ENCODE measurements around the gene ADARB2. TPM values are rescaled to one million over a fixed set of nuclear protein-coding genes. Genes with fewer than 3 reads are reported as not detected.

ADARB2 gene
- total and polyA plus RNA-seq, 4 donors = 0.55 to 0.70 (median 0.59) TPM; not detected in 1

DNA sequence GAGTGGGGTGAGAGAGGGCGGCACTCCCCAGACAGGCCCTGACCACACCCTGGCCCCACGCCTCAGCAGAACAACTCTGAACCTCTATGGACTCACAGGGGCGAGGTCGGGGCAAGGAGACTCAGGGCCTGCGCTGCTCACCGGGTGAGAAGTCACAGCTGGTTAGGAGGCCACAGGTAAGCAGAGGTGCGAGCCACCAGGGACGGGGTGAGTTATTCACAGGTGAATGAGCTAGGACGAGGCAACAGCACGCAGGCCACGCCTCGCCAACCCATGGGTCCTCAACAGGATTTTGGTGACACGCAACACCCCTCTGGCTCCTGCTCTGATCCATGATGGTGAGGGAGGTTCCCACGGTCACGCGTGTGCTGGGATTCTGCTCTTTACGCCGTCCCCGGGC is 202.5 kb downstream of the ADARB2 start:
- H3K9me3 ChIP-seq (ENCODE audit: control insufficient read depth in 4 of 4, low read length in 3 of 4) = no peaks in the 10 kb centered on the region
- peaks cover 0 to 2% (median 0%) of the 10 kb centered on the region in 4 donors for H3K27me3 ChIP-seq (ENCODE audit: control insufficient read depth in 4 of 4, insufficient read depth in 4 of 4, low read length in 3 of 4)
- H3K4me3 ChIP-seq (ENCODE audit: low read depth in 1 of 3, low read length in 3 of 3) = no peak overlapping the region
- no peak overlapping the region for H3K9ac ChIP-seq (ENCODE audit: low read depth in 1 of 2, low read length in 2 of 2)
- DNase-seq (ENCODE audit: low spot score) = no peak
- H3K27ac ChIP-seq (ENCODE audit: low read depth in 1 of 2, low read length in 2 of 2) = no peak overlapping the region
- no peak for TF ChIP-seq SP1 (IDR thresholded peaks at IDR 0.05)
- TF ChIP-seq, protein P1, sequence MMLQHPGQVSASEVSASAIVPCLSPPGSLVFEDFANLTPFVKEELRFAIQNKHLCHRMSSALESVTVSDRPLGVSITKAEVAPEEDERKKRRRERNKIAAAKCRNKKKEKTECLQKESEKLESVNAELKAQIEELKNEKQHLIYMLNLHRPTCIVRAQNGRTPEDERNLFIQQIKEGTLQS (IDR thresholded peaks at IDR 0.05) = no peak
- no peak for TF ChIP-seq HNF4G (IDR thresholded peaks at IDR 0.05)
- TF ChIP-seq TAF1 (conservative IDR thresholded peaks at IDR 0.05) = no peak
- TF ChIP-seq FOXA1 (IDR thresholded peaks at IDR 0.05) = no peak
- TF ChIP-seq EGR1 (IDR thresholded peaks at IDR 0.05; ENCODE audit: low read depth in 2 of 2) = no peak
- TF ChIP-seq, protein P2, sequence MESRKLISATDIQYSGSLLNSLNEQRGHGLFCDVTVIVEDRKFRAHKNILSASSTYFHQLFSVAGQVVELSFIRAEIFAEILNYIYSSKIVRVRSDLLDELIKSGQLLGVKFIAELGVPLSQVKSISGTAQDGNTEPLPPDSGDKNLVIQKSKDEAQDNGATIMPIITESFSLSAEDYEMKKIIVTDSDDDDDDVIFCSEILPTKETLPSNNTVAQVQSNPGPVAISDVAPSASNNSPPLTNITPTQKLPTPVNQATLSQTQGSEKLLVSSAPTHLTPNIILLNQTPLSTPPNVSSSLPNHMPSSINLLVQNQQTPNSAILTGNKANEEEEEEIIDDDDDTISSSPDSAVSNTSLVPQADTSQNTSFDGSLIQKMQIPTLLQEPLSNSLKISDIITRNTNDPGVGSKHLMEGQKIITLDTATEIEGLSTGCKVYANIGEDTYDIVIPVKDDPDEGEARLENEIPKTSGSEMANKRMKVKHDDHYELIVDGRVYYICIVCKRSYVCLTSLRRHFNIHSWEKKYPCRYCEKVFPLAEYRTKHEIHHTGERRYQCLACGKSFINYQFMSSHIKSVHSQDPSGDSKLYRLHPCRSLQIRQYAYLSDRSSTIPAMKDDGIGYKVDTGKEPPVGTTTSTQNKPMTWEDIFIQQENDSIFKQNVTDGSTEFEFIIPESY (IDR thresholded peaks at IDR 0.05) = no peak
- no peak for TF ChIP-seq HNF4A (conservative IDR thresholded peaks at IDR 0.05)
- no peak for TF ChIP-seq YY1 (IDR thresholded peaks at IDR 0.05)
- TF ChIP-seq GABPA (IDR thresholded peaks at IDR 0.05 in 1 of 2, conservative IDR thresholded peaks at IDR 0.05 in 1 of 2) = no peak
- TF ChIP-seq, protein P3, sequence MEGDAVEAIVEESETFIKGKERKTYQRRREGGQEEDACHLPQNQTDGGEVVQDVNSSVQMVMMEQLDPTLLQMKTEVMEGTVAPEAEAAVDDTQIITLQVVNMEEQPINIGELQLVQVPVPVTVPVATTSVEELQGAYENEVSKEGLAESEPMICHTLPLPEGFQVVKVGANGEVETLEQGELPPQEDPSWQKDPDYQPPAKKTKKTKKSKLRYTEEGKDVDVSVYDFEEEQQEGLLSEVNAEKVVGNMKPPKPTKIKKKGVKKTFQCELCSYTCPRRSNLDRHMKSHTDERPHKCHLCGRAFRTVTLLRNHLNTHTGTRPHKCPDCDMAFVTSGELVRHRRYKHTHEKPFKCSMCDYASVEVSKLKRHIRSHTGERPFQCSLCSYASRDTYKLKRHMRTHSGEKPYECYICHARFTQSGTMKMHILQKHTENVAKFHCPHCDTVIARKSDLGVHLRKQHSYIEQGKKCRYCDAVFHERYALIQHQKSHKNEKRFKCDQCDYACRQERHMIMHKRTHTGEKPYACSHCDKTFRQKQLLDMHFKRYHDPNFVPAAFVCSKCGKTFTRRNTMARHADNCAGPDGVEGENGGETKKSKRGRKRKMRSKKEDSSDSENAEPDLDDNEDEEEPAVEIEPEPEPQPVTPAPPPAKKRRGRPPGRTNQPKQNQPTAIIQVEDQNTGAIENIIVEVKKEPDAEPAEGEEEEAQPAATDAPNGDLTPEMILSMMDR (IDR thresholded peaks at IDR 0.05; ENCODE audit: low read depth, low read length, missing input control) = no peak
- H3K4me1 ChIP-seq (ENCODE audit: control insufficient read depth in 4 of 4, insufficient read depth in 4 of 4, low read length in 3 of 4) = no peaks in the 10 kb centered on the region
- WGBS = 90% methylated on average over 19 of the region's 19 CpGs
- H3K36me3 ChIP-seq (ENCODE audit: control insufficient read depth in 4 of 4, insufficient read depth in 3 of 4, low read depth in 1 of 4, low read length in 3 of 4) = no peaks in the 10 kb centered on the region

DNA sequence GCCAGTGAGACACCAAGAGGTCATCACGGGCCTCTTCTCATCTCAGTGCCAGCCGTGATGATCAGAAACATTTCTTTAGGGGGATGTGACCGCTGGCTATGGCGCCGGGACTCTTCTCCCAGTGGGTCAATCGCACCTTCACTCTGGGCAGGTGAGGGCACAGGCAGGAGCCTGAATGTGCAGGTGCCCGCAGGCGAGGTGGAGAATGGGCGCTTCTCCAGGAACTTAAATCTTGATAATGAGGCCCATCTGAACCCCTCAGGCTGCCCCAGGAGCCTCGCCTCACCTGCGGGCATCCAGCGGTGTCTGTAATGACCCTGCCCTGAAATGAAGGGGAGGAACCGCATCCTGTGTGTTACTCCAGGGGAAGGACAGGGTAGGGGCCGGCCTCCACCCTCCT is 204.7 kb downstream of the ADARB2 start:
- Histone ChIP-seq H3K9ac (ENCODE audit: low read depth in 1 of 2, low read length in 2 of 2) (no peak overlapping the region), H3K27ac (ENCODE audit: low read depth in 1 of 2, low read length in 2 of 2) (no peak overlapping the region), H3K36me3 (ENCODE audit: control insufficient read depth in 4 of 4, insufficient read depth in 3 of 4, low read depth in 1 of 4, low read length in 3 of 4) (no peaks in the 10 kb centered on the region), H3K27me3 (ENCODE audit: control insufficient read depth in 4 of 4, insufficient read depth in 4 of 4, low read length in 3 of 4) (peaks cover 0 to 2% (median 0%) of the 10 kb centered on the region in 4 donors), H3K4me3 (ENCODE audit: low read depth in 1 of 3, low read length in 3 of 3) (no peak overlapping the region), H3K9me3 (ENCODE audit: control insufficient read depth in 4 of 4, low read length in 3 of 4) (no peaks in the 10 kb centered on the region), H3K4me1 (ENCODE audit: control insufficient read depth in 4 of 4, insufficient read depth in 4 of 4, low read length in 3 of 4) (no peaks in the 10 kb centered on the region)
- DNase-seq (ENCODE audit: low spot score) = no peak
- WGBS = 86% methylated on average over 14 of the region's 14 CpGs
- TF ChIP-seq FOXA1 (IDR thresholded peaks at IDR 0.05) (no peak), TAF1 (conservative IDR thresholded peaks at IDR 0.05) (no peak), SP1 (IDR thresholded peaks at IDR 0.05) (no peak), FOXA2 (IDR thresholded peaks at IDR 0.05) (no peak), EGR1 (IDR thresholded peaks at IDR 0.05; ENCODE audit: low read depth in 2 of 2) (no peak), NR2F2 (IDR thresholded peaks at IDR 0.05) (no peak), GABPA (IDR thresholded peaks at IDR 0.05 in 1 of 2, conservative IDR thresholded peaks at IDR 0.05 in 1 of 2) (no peak), RXRA (IDR thresholded peaks at IDR 0.05) (no peak), HNF4G (IDR thresholded peaks at IDR 0.05) (no peak), RAD21 (IDR thresholded peaks at IDR 0.05) (no peak), HNF4A (conservative IDR thresholded peaks at IDR 0.05) (no peak), JUND (IDR thresholded peaks at IDR 0.05) (no peak), YY1 (IDR thresholded peaks at IDR 0.05) (no peak)
- TF ChIP-seq, protein P4, sequence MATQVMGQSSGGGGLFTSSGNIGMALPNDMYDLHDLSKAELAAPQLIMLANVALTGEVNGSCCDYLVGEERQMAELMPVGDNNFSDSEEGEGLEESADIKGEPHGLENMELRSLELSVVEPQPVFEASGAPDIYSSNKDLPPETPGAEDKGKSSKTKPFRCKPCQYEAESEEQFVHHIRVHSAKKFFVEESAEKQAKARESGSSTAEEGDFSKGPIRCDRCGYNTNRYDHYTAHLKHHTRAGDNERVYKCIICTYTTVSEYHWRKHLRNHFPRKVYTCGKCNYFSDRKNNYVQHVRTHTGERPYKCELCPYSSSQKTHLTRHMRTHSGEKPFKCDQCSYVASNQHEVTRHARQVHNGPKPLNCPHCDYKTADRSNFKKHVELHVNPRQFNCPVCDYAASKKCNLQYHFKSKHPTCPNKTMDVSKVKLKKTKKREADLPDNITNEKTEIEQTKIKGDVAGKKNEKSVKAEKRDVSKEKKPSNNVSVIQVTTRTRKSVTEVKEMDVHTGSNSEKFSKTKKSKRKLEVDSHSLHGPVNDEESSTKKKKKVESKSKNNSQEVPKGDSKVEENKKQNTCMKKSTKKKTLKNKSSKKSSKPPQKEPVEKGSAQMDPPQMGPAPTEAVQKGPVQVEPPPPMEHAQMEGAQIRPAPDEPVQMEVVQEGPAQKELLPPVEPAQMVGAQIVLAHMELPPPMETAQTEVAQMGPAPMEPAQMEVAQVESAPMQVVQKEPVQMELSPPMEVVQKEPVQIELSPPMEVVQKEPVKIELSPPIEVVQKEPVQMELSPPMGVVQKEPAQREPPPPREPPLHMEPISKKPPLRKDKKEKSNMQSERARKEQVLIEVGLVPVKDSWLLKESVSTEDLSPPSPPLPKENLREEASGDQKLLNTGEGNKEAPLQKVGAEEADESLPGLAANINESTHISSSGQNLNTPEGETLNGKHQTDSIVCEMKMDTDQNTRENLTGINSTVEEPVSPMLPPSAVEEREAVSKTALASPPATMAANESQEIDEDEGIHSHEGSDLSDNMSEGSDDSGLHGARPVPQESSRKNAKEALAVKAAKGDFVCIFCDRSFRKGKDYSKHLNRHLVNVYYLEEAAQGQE (IDR thresholded peaks at IDR 0.05) = no peak
- TF ChIP-seq, protein P2 (IDR thresholded peaks at IDR 0.05) = no peak
- TF ChIP-seq, protein P3 (IDR thresholded peaks at IDR 0.05; ENCODE audit: low read depth, low read length, missing input control) = no peak
- TF ChIP-seq, protein P1 (IDR thresholded peaks at IDR 0.05) = no peak
- TF ChIP-seq, protein P5, sequence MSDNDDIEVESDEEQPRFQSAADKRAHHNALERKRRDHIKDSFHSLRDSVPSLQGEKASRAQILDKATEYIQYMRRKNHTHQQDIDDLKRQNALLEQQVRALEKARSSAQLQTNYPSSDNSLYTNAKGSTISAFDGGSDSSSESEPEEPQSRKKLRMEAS (IDR thresholded peaks at IDR 0.05) = no peak
